OCI-LY1 (cell line): Measurements from ENCODE around the gene ZNF546.
"Not testable (repeated sequence)": the region's sequence is repeated elsewhere in the genome, so short reads cannot be mapped to it uniquely, and the experiment has no call there.

Experiments
- H2AFZ ChIP-seq: fragments of 200-600 bp; sonication (generic), shearing (Covaris generic); 2 replicates; pipeline ENCODE4 v1.6.0; 2014; ENCODE audit warnings: antibody characterized with exemption, mild to moderate bottlenecking, low read length
- H3F3A ChIP-seq: fragments of 200-600 bp; sonication (generic), shearing (Covaris generic); 2 replicates; pipeline ENCODE4 v1.6.0; 2014; ENCODE audit warnings: mild to moderate bottlenecking, antibody characterized with exemption, low read length, moderate library complexity; ENCODE audit not compliant: insufficient read depth
- H3K27ac ChIP-seq: fragments of 200-600 bp; sonication (generic); 2 replicates; pipeline ENCODE4 v1.5.1; 2014; ENCODE audit warnings: low read length, mixed run types, mild to moderate bottlenecking, low read depth; ENCODE audit not compliant: poor library complexity, severe bottlenecking
- H3K27me3 ChIP-seq: fragments of 200-600 bp; sonication (generic); 2 replicates; pipeline ENCODE4 v1.6.0; 2014; ENCODE audit warnings: antibody characterized with exemption, mild to moderate bottlenecking, low read length, moderate library complexity; ENCODE audit not compliant: insufficient read depth
- H3K36me3 ChIP-seq: fragments of 200-600 bp; sonication (generic); 2 replicates; pipeline ENCODE4 v1.6.1; 2014; ENCODE audit warnings: mild to moderate bottlenecking, antibody characterized with exemption, low read length, moderate library complexity, mixed read lengths; ENCODE audit not compliant: insufficient read depth
- H3K4me1 ChIP-seq: fragments of 200-600 bp; sonication (generic); 2 replicates; pipeline ENCODE4 v1.5.1; 2014; ENCODE audit warnings: mild to moderate bottlenecking, low read length, moderate library complexity; ENCODE audit not compliant: insufficient read depth, severe bottlenecking
- H3K4me2 ChIP-seq: fragments of 200-600 bp; sonication (generic), shearing (Covaris generic); 2 replicates; pipeline ENCODE4 v1.6.1; 2014; ENCODE audit warnings: low read length
- H3K4me3 ChIP-seq: fragments of 200-600 bp; sonication (generic); 2 replicates; pipeline ENCODE4 v1.5.1; 2014; ENCODE audit warnings: low read length, low read depth, mild to moderate bottlenecking, mixed read lengths; ENCODE audit not compliant: poor library complexity, severe bottlenecking
- H3K79me2 ChIP-seq: fragments of 200-600 bp; shearing (Covaris generic); 2 replicates; pipeline ENCODE4 v1.6.1; 2016; ENCODE audit warnings: mixed run types, low read length, mixed read lengths; ENCODE audit not compliant: insufficient read depth
- H3K9ac ChIP-seq: fragments of 200-600 bp; sonication (generic), shearing (Covaris generic); 2 replicates; pipeline ENCODE4 v1.6.1; 2014; ENCODE audit warnings: mild to moderate bottlenecking, low read length, mixed read lengths
- H3K9me2 ChIP-seq: fragments of 200-600 bp; sonication (generic), shearing (Covaris generic); 2 replicates; pipeline ENCODE4 v1.6.1; 2014; ENCODE audit warnings: low read depth, mild to moderate bottlenecking, low read length, mixed read lengths
- H3K9me3 ChIP-seq: fragments of 200-600 bp; shearing (Covaris generic); 2 replicates; pipeline ENCODE4 v1.6.1; 2014; ENCODE audit warnings: low read length, mixed read lengths
- H4K20me1 ChIP-seq: fragments of 200-600 bp; sonication (generic), shearing (Covaris generic); 2 replicates; pipeline ENCODE4 v1.6.0; 2016; ENCODE audit warnings: mild to moderate bottlenecking, low read length; ENCODE audit not compliant: insufficient read depth
- CTCF ChIP-seq: fragments of 200-600 bp; sonication (generic), shearing (Covaris generic); IDR thresholded peaks from 2 replicates; pipeline ENCODE4 v1.5.1; 2017; ENCODE audit warnings: mild to moderate bottlenecking, antibody characterized with exemption, low read length, moderate library complexity, mixed read lengths
- EZH2 ChIP-seq: fragments of 200-600 bp; sonication (generic), shearing (Covaris generic); IDR thresholded peaks from 2 replicates; pipeline ENCODE4 v1.8.0; 2017; ENCODE audit warnings: borderline replicate concordance, mixed run types, mild to moderate bottlenecking, antibody characterized with exemption, low read length, moderate library complexity, mixed read lengths

Gene ZNF546

GRCh38 chr19:39951686-39952085 is 45.2 kb upstream of the ZNF546 start:
- H2AFZ ChIP-seq: no peak overlapping the region
- H3K27ac ChIP-seq: peak overlapping the region; percentile 99
- H4K20me1 ChIP-seq: no peaks in the 10 kb centered on the region
- H3K4me1 ChIP-seq: peaks cover 72% of the 10 kb centered on the region
- H3K9ac ChIP-seq: peak overlapping the region; percentile 72
- 0 out of 2 replicates have a peak, but pooled peaks cover 2% of the 10 kb centered on the region for H3K9me3 ChIP-seq
- H3F3A ChIP-seq: no peaks in the 10 kb centered on the region
- peak overlapping the region; percentile 66 for H3K4me2 ChIP-seq
- H3K4me3 ChIP-seq: peak overlapping the region; percentile 60
- TF ChIP-seq CTCF: no peak
- no peak for TF ChIP-seq EZH2
- no peaks in the 10 kb centered on the region for H3K27me3 ChIP-seq
- peaks cover 41% of the 10 kb centered on the region for H3K36me3 ChIP-seq
- H3K9me2 ChIP-seq: no peaks in the 10 kb centered on the region
- H3K79me2 ChIP-seq: peaks cover 18% of the 10 kb centered on the region; the same call in 1 of the 2 replicates

- H3K79me2 ChIP-seq: peaks cover 18% of the 10 kb centered on the region; the same call in 1 of the 2 replicates
- H3K4me3 ChIP-seq: peak overlapping the region; percentile 3
- TF ChIP-seq CTCF: no peak
- TF ChIP-seq EZH2: no peak
- peak overlapping the region; percentile 29; the same call in 1 of the 2 replicates for H3K9ac ChIP-seq
- H3K27me3 ChIP-seq: no peaks in the 10 kb centered on the region
- no peaks in the 10 kb centered on the region for H3F3A ChIP-seq
- no peaks in the 10 kb centered on the region for H3K9me2 ChIP-seq
- H3K4me1 ChIP-seq: peaks cover 87% of the 10 kb centered on the region
- no peaks in the 10 kb centered on the region for H4K20me1 ChIP-seq
- peak overlapping the region; percentile 66 for H3K4me2 ChIP-seq
- H2AFZ ChIP-seq: no peak overlapping the region
- 0 out of 2 replicates have a peak, but pooled peaks cover 2% of the 10 kb centered on the region for H3K9me3 ChIP-seq
- peak overlapping the region; percentile 99 for H3K27ac ChIP-seq
- H3K36me3 ChIP-seq: peaks cover 21% of the 10 kb centered on the region
Observed at GRCh38 chr19:39953915-39954314, 42.9 kb upstream of the ZNF546 start.

- Histone ChIP-seq H3K27ac (peak overlapping the region; percentile 91), H3K4me1 (peaks cover 70% of the 10 kb centered on the region)
- H4K20me1 ChIP-seq, H3K9me2 ChIP-seq, H3K9me3 ChIP-seq, H3F3A ChIP-seq, H3K27me3 ChIP-seq, H3K79me2 ChIP-seq, H3K4me2 ChIP-seq, H2AFZ ChIP-seq, H3K9ac ChIP-seq, H3K36me3 ChIP-seq, H3K4me3 ChIP-seq: not testable (repeated sequence)
Observed at GRCh38 chr19:39957886-39958285, 39.0 kb upstream of the ZNF546 start.

DNA sequence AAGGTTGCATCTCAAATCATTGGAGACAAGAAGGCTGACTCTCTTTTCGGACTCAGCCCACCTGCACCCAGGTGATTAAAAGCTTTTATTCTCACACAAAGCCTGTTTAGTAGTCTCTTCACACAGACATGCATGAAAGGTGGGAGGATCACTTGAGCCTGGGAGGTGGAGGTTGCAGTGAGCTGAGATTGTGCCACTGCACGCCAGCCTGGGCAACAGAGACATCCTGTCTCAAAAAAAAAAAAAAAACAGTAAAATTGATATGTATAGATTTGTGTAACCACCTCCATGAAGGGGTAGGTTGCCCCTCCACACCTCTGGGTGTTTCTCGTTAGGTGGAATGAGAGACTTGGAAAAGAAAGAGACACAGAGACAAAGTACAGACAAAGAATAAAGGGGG is 37.9 kb upstream of the ZNF546 start:
- peak overlapping the region; percentile 30 for H3K4me3 ChIP-seq
- H3K79me2 ChIP-seq, H3K27me3 ChIP-seq, H4K20me1 ChIP-seq, H3K9me2 ChIP-seq, H3K9me3 ChIP-seq, H3F3A ChIP-seq, H2AFZ ChIP-seq, H3K36me3 ChIP-seq: not testable (repeated sequence)
- peak overlapping the region; percentile 52 for H3K9ac ChIP-seq
- peaks cover 64% of the 10 kb centered on the region for H3K4me1 ChIP-seq
- peak overlapping the region; percentile 65 for H3K4me2 ChIP-seq
- H3K27ac ChIP-seq: peak overlapping the region; percentile 93

DNA sequence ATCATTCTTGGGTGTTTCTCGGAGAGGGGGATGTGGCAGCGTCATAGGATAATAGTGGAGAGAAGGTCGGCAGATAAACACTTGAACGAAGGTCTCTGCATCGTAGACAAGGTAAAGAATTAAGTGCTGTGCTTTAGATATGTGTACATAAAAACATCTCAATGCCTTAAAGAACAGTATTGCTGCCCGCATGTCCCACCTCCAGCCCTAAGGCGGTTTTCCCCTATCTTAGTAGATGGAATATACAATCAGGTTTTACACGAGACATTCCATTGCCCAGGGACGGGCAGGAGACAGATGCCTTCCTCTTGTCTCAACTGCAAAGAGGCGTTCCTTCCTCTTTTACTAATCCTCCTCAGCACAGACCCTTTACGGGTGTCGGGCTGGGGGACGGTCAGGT is 37.5 kb upstream of the ZNF546 start:
- peak overlapping the region; percentile 93 for H3K27ac ChIP-seq
- H3K4me3 ChIP-seq: peak overlapping the region; percentile 30
- H3K79me2 ChIP-seq, H3K27me3 ChIP-seq, H3F3A ChIP-seq, H4K20me1 ChIP-seq, H3K36me3 ChIP-seq, H2AFZ ChIP-seq, H3K9me2 ChIP-seq, H3K9me3 ChIP-seq: not testable (repeated sequence)
- peaks cover 61% of the 10 kb centered on the region for H3K4me1 ChIP-seq
- peak overlapping the region; percentile 52 for H3K9ac ChIP-seq
- H3K4me2 ChIP-seq: peak overlapping the region; percentile 65
